ENCODE measurements around the gene RPL37.

- TF ChIP-seq ZNF354B (CRISPR knock-in tag; IDR thresholded peaks at IDR 0.05) (no peak), NFYB (IDR thresholded peaks at IDR 0.05; ENCODE audit: extremely low read depth, insufficient read length) (no peak), ZBTB7A (IDR thresholded peaks at IDR 0.05; ENCODE audit: borderline replicate concordance, control insufficient read depth, low read depth, low read length) (no peak), JUND (IDR thresholded peaks at IDR 0.05; ENCODE audit: borderline replicate concordance, low read depth, low read length) (no peak), JUND (tag; IDR thresholded peaks at IDR 0.05; ENCODE audit: borderline replicate concordance, low read depth, low read length) (no peak), WHSC1 (IDR thresholded peaks at IDR 0.05; ENCODE audit: low read length) (no peak)
Observed at GRCh38 chr5:40875958-40876357, 40.9 kb upstream of the RPL37 start.
